HepG2 (cell line): ENCODE results near the gene HRC. TPM values are rescaled to one million over a fixed set of nuclear protein-coding genes. Genes with fewer than 3 reads are reported as not detected.

Experiments
- ARID2 ChIP-seq: sonication (generic); formaldehyde crosslinking; IDR thresholded peaks from 2 replicates; pipeline ENCODE4 v1.8.1; 2022; ENCODE audit warnings: mild to moderate bottlenecking, missing genetic modification reagents, borderline replicate concordance
- ZFAT ChIP-seq: sonication (generic); formaldehyde crosslinking; conservative IDR thresholded peaks from 2 replicates; pipeline ENCODE4 v1.8.1; 2023; ENCODE audit warnings: missing genetic modification reagents, inconsistent platforms
- ZNF17 ChIP-seq: sonication (generic); formaldehyde crosslinking; IDR thresholded peaks from 2 replicates; pipeline ENCODE4 v1.5.0; 2020; ENCODE audit warnings: mild to moderate bottlenecking, missing genetic modification reagents
- ZNF3 ChIP-seq: IDR thresholded peaks from 2 replicates; pipeline ENCODE4 v1.7.0; 2017; ENCODE audit warnings: inconsistent platforms
- ZNF333 ChIP-seq: sonication (generic); formaldehyde crosslinking; IDR thresholded peaks from 2 replicates; pipeline ENCODE4 v1.4.0; 2020; ENCODE audit warnings: mild to moderate bottlenecking, missing genetic modification reagents, borderline replicate concordance
- ZNF629 ChIP-seq: sonication (generic); formaldehyde crosslinking; conservative IDR thresholded peaks from 2 replicates; pipeline ENCODE4 v1.5.0; 2020; ENCODE audit warnings: missing genetic modification reagents
- ZNF781 ChIP-seq: sonication (generic); formaldehyde crosslinking; IDR thresholded peaks from 2 replicates; pipeline ENCODE4 v1.5.1; 2020; ENCODE audit warnings: borderline replicate concordance, mild to moderate bottlenecking, missing genetic modification reagents; ENCODE audit errors: not compliant biosample characterization
- ZSCAN9 ChIP-seq: IDR thresholded peaks from 2 replicates; pipeline ENCODE4 v1.6.1; 2016; ENCODE audit warnings: borderline replicate concordance
- polyA plus RNA-seq, 8 experiments: library from polyadenylated mRNA; depleted of rRNA in 3 of 8; stranded (reverse) in 7 of 8; unstranded in 1 of 8; fragments of >200 nt; fragmentation: Illumina TruSeq in 4 of 8; extraction: Trizol in 4 of 8; gene quantifications; 2 replicates each; pipeline versions ENCODE4 v1.2.1 to v1.2.3, GENCODE V29; 2011 to 2016; ENCODE audit warnings: low read depth in 4 of 8, missing spikeins in 1 of 8, mixed read lengths in 1 of 8; ENCODE audit not compliant: insufficient read depth in 1 of 8
- total RNA-seq, 5 experiments: library from RNA; depleted of rRNA; stranded (reverse); fragments of >200 nt; fragmentation: Illumina TruSeq; extraction: Trizol; gene quantifications; 2 replicates each; pipeline ENCODE4 v1.2.3, GENCODE V29; 2016; ENCODE audit warnings: low read depth in 1 of 5
- TF ChIP-seq, protein P1 (sequence below): sonication (generic); formaldehyde crosslinking; IDR thresholded peaks from 2 replicates; pipeline ENCODE4 v1.4.0; 2020; ENCODE audit warnings: missing genetic modification reagents; ENCODE audit errors: not compliant biosample characterization
- TF ChIP-seq, protein P2 (sequence below): sonication (generic); formaldehyde crosslinking; IDR thresholded peaks from 2 replicates; pipeline ENCODE4 v1.9.0; 2021; ENCODE audit warnings: missing genetic modification reagents, mild to moderate bottlenecking, borderline replicate concordance
- TF ChIP-seq, protein P3 (sequence below): IDR thresholded peaks from 2 replicates; pipeline ENCODE4 v1.6.1; 2016; ENCODE audit warnings: mild to moderate bottlenecking
- TF ChIP-seq, protein P4 (sequence below): sonication (generic); formaldehyde crosslinking; IDR thresholded peaks from 2 replicates; pipeline ENCODE4 v1.4.0; 2020; ENCODE audit warnings: mild to moderate bottlenecking, missing genetic modification reagents, borderline replicate concordance
- TF ChIP-seq, protein P5 (sequence below): sonication (generic); formaldehyde crosslinking; IDR thresholded peaks from 2 replicates; pipeline ENCODE4 v1.4.0; 2020; ENCODE audit warnings: missing genetic modification reagents
- TF ChIP-seq, protein P6 (sequence below): sonication (generic); formaldehyde crosslinking; IDR thresholded peaks from 2 replicates; pipeline ENCODE4; 2020; ENCODE audit warnings: missing genetic modification reagents, mild to moderate bottlenecking, borderline replicate concordance

Gene HRC
- total and polyA plus RNA-seq, 2 of the 13 experiments (the other 11 are each of a cell fraction or from before 2014, with no cell fraction given) = 3.6 to 15.4 TPM

DNA sequence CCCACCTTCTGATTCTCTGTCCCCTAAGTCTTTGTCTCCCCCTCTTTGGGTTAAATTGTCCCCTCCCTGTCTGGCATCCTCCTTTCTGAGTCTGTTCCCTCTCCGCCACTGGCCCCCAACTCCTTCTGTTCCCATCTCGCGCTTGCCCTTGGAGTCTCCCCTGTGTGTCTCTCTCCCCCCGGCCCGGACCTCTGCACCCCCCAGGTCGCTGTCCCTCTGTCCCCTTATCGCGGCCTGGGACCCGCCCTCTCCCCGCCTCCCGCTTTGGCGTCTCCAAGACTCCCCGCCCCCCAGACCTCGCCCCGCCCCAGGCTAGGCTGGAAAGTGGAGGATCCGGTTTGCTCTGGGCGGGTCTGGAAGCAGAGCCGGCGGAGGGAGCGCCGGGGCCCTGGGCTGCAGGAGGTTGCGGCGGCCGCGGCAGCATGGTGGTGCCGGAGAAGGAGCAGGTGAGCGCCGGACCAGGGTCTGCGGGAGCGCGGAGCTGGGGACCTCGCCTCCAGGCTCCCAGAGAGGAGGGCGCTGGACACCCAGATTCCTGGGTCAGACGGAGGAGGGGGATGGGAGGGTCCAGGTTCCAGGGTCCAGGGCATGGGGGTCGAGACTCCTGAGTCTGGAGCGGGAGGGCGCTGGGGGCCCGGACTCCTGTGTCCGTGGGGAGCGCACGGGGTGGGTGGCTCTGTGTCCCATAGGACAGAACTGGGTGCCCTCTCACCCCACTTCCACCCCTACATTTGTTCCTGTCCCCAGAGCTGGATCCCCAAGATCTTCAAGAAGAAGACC, 2.4 kb upstream of the HRC start, which contains the start of gene TRPM4 (continued):
- TF ChIP-seq, protein P1, sequence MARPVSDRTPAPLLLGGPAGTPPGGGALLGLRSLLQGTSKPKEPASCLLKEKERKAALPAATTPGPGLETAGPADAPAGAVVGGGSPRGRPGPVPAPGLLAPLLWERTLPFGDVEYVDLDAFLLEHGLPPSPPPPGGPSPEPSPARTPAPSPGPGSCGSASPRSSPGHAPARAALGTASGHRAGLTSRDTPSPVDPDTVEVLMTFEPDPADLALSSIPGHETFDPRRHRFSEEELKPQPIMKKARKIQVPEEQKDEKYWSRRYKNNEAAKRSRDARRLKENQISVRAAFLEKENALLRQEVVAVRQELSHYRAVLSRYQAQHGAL (CRISPR knock-in tag) = no peak
- TF ChIP-seq ZNF3 (CRISPR knock-in tag) = no peak
- TF ChIP-seq ZNF17 (CRISPR knock-in tag) = no peak
- TF ChIP-seq, protein P2, sequence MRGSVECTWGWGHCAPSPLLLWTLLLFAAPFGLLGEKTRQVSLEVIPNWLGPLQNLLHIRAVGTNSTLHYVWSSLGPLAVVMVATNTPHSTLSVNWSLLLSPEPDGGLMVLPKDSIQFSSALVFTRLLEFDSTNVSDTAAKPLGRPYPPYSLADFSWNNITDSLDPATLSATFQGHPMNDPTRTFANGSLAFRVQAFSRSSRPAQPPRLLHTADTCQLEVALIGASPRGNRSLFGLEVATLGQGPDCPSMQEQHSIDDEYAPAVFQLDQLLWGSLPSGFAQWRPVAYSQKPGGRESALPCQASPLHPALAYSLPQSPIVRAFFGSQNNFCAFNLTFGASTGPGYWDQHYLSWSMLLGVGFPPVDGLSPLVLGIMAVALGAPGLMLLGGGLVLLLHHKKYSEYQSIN = no peak
- TF ChIP-seq, protein P3, sequence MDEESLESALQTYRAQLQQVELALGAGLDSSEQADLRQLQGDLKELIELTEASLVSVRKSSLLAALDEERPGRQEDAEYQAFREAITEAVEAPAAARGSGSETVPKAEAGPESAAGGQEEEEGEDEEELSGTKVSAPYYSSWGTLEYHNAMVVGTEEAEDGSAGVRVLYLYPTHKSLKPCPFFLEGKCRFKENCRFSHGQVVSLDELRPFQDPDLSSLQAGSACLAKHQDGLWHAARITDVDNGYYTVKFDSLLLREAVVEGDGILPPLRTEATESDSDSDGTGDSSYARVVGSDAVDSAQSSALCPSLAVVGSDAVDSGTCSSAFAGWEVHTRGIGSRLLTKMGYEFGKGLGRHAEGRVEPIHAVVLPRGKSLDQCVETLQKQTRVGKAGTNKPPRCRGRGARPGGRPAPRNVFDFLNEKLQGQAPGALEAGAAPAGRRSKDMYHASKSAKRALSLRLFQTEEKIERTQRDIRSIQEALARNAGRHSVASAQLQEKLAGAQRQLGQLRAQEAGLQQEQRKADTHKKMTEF (CRISPR knock-in tag) = peak; percentile 43; the same call in 1 of the 2 replicates
- TF ChIP-seq, protein P4, sequence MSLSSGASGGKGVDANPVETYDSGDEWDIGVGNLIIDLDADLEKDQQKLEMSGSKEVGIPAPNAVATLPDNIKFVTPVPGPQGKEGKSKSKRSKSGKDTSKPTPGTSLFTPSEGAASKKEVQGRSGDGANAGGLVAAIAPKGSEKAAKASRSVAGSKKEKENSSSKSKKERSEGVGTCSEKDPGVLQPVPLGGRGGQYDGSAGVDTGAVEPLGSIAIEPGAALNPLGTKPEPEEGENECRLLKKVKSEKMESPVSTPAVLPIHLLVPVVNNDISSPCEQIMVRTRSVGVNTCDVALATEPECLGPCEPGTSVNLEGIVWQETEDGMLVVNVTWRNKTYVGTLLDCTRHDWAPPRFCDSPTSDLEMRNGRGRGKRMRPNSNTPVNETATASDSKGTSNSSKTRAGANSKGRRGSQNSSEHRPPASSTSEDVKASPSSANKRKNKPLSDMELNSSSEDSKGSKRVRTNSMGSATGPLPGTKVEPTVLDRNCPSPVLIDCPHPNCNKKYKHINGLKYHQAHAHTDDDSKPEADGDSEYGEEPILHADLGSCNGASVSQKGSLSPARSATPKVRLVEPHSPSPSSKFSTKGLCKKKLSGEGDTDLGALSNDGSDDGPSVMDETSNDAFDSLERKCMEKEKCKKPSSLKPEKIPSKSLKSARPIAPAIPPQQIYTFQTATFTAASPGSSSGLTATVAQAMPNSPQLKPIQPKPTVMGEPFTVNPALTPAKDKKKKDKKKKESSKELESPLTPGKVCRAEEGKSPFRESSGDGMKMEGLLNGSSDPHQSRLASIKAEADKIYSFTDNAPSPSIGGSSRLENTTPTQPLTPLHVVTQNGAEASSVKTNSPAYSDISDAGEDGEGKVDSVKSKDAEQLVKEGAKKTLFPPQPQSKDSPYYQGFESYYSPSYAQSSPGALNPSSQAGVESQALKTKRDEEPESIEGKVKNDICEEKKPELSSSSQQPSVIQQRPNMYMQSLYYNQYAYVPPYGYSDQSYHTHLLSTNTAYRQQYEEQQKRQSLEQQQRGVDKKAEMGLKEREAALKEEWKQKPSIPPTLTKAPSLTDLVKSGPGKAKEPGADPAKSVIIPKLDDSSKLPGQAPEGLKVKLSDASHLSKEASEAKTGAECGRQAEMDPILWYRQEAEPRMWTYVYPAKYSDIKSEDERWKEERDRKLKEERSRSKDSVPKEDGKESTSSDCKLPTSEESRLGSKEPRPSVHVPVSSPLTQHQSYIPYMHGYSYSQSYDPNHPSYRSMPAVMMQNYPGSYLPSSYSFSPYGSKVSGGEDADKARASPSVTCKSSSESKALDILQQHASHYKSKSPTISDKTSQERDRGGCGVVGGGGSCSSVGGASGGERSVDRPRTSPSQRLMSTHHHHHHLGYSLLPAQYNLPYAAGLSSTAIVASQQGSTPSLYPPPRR = no peak
- TF ChIP-seq ARID2 (CRISPR knock-in tag) = no peak
- TF ChIP-seq ZNF629 = no peak
- TF ChIP-seq, protein P5, sequence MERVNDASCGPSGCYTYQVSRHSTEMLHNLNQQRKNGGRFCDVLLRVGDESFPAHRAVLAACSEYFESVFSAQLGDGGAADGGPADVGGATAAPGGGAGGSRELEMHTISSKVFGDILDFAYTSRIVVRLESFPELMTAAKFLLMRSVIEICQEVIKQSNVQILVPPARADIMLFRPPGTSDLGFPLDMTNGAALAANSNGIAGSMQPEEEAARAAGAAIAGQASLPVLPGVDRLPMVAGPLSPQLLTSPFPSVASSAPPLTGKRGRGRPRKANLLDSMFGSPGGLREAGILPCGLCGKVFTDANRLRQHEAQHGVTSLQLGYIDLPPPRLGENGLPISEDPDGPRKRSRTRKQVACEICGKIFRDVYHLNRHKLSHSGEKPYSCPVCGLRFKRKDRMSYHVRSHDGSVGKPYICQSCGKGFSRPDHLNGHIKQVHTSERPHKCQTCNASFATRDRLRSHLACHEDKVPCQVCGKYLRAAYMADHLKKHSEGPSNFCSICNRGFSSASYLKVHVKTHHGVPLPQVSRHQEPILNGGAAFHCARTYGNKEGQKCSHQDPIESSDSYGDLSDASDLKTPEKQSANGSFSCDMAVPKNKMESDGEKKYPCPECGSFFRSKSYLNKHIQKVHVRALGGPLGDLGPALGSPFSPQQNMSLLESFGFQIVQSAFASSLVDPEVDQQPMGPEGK (CRISPR knock-in tag) = peak; percentile 63
- TF ChIP-seq, protein P6, sequence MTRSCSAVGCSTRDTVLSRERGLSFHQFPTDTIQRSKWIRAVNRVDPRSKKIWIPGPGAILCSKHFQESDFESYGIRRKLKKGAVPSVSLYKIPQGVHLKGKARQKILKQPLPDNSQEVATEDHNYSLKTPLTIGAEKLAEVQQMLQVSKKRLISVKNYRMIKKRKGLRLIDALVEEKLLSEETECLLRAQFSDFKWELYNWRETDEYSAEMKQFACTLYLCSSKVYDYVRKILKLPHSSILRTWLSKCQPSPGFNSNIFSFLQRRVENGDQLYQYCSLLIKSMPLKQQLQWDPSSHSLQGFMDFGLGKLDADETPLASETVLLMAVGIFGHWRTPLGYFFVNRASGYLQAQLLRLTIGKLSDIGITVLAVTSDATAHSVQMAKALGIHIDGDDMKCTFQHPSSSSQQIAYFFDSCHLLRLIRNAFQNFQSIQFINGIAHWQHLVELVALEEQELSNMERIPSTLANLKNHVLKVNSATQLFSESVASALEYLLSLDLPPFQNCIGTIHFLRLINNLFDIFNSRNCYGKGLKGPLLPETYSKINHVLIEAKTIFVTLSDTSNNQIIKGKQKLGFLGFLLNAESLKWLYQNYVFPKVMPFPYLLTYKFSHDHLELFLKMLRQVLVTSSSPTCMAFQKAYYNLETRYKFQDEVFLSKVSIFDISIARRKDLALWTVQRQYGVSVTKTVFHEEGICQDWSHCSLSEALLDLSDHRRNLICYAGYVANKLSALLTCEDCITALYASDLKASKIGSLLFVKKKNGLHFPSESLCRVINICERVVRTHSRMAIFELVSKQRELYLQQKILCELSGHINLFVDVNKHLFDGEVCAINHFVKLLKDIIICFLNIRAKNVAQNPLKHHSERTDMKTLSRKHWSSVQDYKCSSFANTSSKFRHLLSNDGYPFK = no peak
- no peak for TF ChIP-seq ZNF333 (CRISPR knock-in tag)
- no peak for TF ChIP-seq ZFAT (CRISPR knock-in tag)
- no peak for TF ChIP-seq ZNF781 (CRISPR knock-in tag)
- no peak for TF ChIP-seq ZSCAN9
